GM21447 (cell line): ENCODE data around the gene KDM5B.
"Not testable (repeated sequence)": the region's sequence is repeated elsewhere in the genome, so short reads cannot be mapped to it uniquely, and the experiment has no call there.

Experiments
- ATAC-seq: cut with Tn5 transposase; IDR thresholded peaks from one replicate; pipeline ENCODE4 v1.9.1; 2021; ENCODE audit not compliant: unreplicated experiment

Gene KDM5B

GRCh38 chr1:202794051-202794740 lies 14.0 kb downstream of the KDM5B start:
- ATAC-seq = no peak

- ATAC-seq = no peak
These were observed 17.0 kb downstream of the KDM5B start for GRCh38 chr1:202791077-202791747.

- no peak for ATAC-seq
These were observed 19.4 kb downstream of the KDM5B start for GRCh38 chr1:202788800-202789199.

GRCh38 chr1:202786804-202787203 lies 21.4 kb downstream of the KDM5B start:
- no peak for ATAC-seq

GRCh38 chr1:202781180-202781579 lies 27.0 kb downstream of the KDM5B start:
- ATAC-seq = no peak

- ATAC-seq = no peak
These were observed 38.1 kb downstream of the KDM5B start for GRCh38 chr1:202770135-202770534.

- ATAC-seq = no peak
These were observed 42.5 kb downstream of the KDM5B start for GRCh38 chr1:202765721-202766120.

- ATAC-seq = no peak
These were observed 46.2 kb downstream of the KDM5B start for GRCh38 chr1:202762019-202762418.

GRCh38 chr1:202760589-202760988 lies 47.6 kb downstream of the KDM5B start:
- ATAC-seq = no peak

- no peak for ATAC-seq
These were observed 51.8 kb downstream of the KDM5B start for GRCh38 chr1:202756391-202756790.

- ATAC-seq = no peak
These were observed 53.9 kb downstream of the KDM5B start for GRCh38 chr1:202754293-202754692.

- no peak for ATAC-seq
These were observed 55.4 kb downstream of the KDM5B start for GRCh38 chr1:202752774-202753173.

- no peak for ATAC-seq
These were observed 57.5 kb downstream of the KDM5B start for GRCh38 chr1:202750761-202751160.

- ATAC-seq = no peak
These were observed 58.2 kb downstream of the KDM5B start for GRCh38 chr1:202750024-202750423.

GRCh38 chr1:202745323-202745888 lies 62.8 kb downstream of the KDM5B start:
- no peak for ATAC-seq

- not testable (repeated sequence) for ATAC-seq
These were observed 63.5 kb downstream of the KDM5B start for GRCh38 chr1:202744770-202745169.

GRCh38 chr1:202742496-202742895 lies 65.7 kb downstream of the KDM5B start:
- no peak for ATAC-seq

- ATAC-seq = no peak
These were observed 75.0 kb downstream of the KDM5B start for GRCh38 chr1:202733251-202733650.

- ATAC-seq = no peak
These were observed 79.3 kb downstream of the KDM5B start for GRCh38 chr1:202728951-202729350.

GRCh38 chr1:202725526-202725925 lies 82.7 kb downstream of the KDM5B start:
- no peak for ATAC-seq

GRCh38 chr1:202723708-202724107 lies 84.5 kb downstream of the KDM5B start:
- no peak for ATAC-seq

- ATAC-seq = not testable (repeated sequence)
These were observed 85.2 kb downstream of the KDM5B start for GRCh38 chr1:202723046-202723445.
